Vagina (tissue), 1 donor: Measurements from ENCODE around the gene MLF1. TPM values are rescaled to one million over a fixed set of nuclear protein-coding genes. Genes with fewer than 3 reads are reported as not detected.

ENCODE experiments used
- small RNA-seq: library from RNA; depleted of rRNA; stranded (forward); fragments of <200 nt; gene quantifications from one replicate; pipeline ENCODE3, GENCODE V24; 2016
- total RNA-seq: library from RNA; depleted of rRNA; stranded (reverse); fragments of >200 nt; gene quantifications from one replicate; pipeline ENCODE4 v1.2.3, GENCODE V29; 2016

The MLF1 gene
- total RNA-seq, 1 donor from 2014 or later: 9.8 TPM

Small RNA genes within 50 kb of the gene (small RNA-seq; reads per million reads assigned to genes)
- not detected for gene AC025033.1

Other genes starting within 250 kb of the MLF1 start
- 31.7 TPM for gene GFM1, start 73.3 kb downstream of the MLF1 start, total RNA-seq
- gene LXN, start 101.5 kb downstream of the MLF1 start, total RNA-seq: 22.6 TPM
- 742 TPM for gene RARRES1, start 161.3 kb downstream of the MLF1 start, total RNA-seq
- gene MFSD1, start 230.9 kb downstream of the MLF1 start, total RNA-seq: 59.2 TPM